Lower leg skin (tissue), 3 donors: ENCODE data around the gene PRR15.

Experiments
- POLR2A ChIP-seq, 2 donors: fragments of 450-650 bp; IDR thresholded peaks; one replicate each; pipeline ENCODE4 v1.6.1; 2016 to 2017; ENCODE audit warnings: antibody characterized with exemption in 2 of 2, mild to moderate bottlenecking in 1 of 2, moderate library complexity in 1 of 2
- TF ChIP-seq, protein P1 (sequence below), 3 donors: fragments of 450-650 bp; IDR thresholded peaks; one replicate each; pipeline ENCODE4 v1.5.1; 2016; ENCODE audit warnings: antibody characterized with exemption in 3 of 3, mild to moderate bottlenecking in 3 of 3, moderate library complexity in 2 of 3

DNA sequence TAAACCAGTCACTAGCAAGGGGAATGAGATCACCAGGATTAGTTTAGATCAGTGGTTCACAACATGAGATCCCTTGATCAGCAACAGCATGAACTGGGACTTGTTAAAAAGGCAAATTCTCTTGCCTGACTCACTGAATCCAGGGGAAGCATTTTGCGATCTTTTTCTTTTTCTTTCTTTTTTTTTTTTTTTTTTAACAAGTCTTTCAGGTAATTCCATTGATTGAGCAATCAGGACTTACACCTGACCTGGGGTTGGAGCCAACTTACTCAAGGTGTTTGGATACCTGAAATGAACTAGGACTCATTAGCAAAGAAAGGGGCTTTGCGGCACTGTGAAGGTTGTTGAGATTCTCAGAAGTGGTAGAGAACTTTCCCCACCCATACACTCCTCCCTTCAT is 47.1 kb upstream of the PRR15 start:
- TF ChIP-seq, protein P1, sequence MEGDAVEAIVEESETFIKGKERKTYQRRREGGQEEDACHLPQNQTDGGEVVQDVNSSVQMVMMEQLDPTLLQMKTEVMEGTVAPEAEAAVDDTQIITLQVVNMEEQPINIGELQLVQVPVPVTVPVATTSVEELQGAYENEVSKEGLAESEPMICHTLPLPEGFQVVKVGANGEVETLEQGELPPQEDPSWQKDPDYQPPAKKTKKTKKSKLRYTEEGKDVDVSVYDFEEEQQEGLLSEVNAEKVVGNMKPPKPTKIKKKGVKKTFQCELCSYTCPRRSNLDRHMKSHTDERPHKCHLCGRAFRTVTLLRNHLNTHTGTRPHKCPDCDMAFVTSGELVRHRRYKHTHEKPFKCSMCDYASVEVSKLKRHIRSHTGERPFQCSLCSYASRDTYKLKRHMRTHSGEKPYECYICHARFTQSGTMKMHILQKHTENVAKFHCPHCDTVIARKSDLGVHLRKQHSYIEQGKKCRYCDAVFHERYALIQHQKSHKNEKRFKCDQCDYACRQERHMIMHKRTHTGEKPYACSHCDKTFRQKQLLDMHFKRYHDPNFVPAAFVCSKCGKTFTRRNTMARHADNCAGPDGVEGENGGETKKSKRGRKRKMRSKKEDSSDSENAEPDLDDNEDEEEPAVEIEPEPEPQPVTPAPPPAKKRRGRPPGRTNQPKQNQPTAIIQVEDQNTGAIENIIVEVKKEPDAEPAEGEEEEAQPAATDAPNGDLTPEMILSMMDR (IDR thresholded peaks at IDR 0.05) = no peak
- TF ChIP-seq POLR2A (IDR thresholded peaks at IDR 0.05) = no peak
